K562 (cell line): ENCODE measurements around the gene WDR3. TPM values are rescaled to one million over a fixed set of nuclear protein-coding genes. Genes with fewer than 3 reads are reported as not detected.

Experiments
- ATAC-seq: fragments of 200-7000 bp; cut with Tn5 transposase; 3 replicates; pipeline ENCODE4 v1.9.1; 2020; ENCODE audit warnings: moderate library complexity
- BruUV-seq: library from RNA; stranded (reverse); fragments of 400-500 nt; replicated peaks from 2 replicates; lab custom pipeline; 2021; lab: Mats Ljungman, UMichigan
- CTCF ChIA-PET: fragments of 300-600 bp; formaldehyde crosslinking; extraction: SDS; loops from one replicate; lab custom pipeline; 2021; ENCODE audit warnings: low intra/inter-chr PET ratio; lab: Yijun Ruan, JAX
- POLR2A ChIA-PET: fragments of 300-600, 350-650 bp; sonication (Branson Sonifier 250); formaldehyde crosslinking; extraction: SDS; loops from one replicate; lab custom pipeline; 2021; ENCODE audit warnings: antibody characterized with exemption, inconsistent platforms; lab: Yijun Ruan, JAX
- DNase-seq, 4 experiments: peaks; one replicate each; pipeline versions ENCODE4 v3.0.0 to v3.0.0-alpha.2; 2011 to 2018; ENCODE audit warnings: low spot score in 3 of 4, mixed read lengths in 3 of 4; ENCODE audit errors: extremely low read depth in 1 of 4
- FAIRE-seq: peaks from 2 replicates; lab custom pipeline; 2011; peaks lifted over from hg19 to GRCh38; lab: Jason Lieb, UNC
- H2AFZ ChIP-seq: 2 replicates; pipeline ENCODE4 v1.6.0; 2011; ENCODE audit warnings: low read depth, low read length, control low read depth, inconsistent platforms
- H3K27ac ChIP-seq: fragments of 200-600 bp; 3 replicates; pipeline ENCODE4 v1.8.0; 2011; ENCODE audit warnings: low read depth, mild to moderate bottlenecking, control low read depth, inconsistent platforms, low read length, moderate library complexity, mixed read lengths; ENCODE audit errors: extremely low read depth
- H3K27me3 ChIP-seq, 2 experiments: fragments of 300-600 bp in 1 of 2; 2 replicates in 1 of 2; 3 replicates in 1 of 2; pipeline versions ENCODE4 v1.6.0 to v1.8.0; 2011; ENCODE audit warnings: inconsistent platforms in 2 of 2, low read length in 2 of 2, mild to moderate bottlenecking in 1 of 2, mixed read lengths in 1 of 2, moderate library complexity in 1 of 2; ENCODE audit not compliant: control insufficient read depth in 2 of 2, insufficient read depth in 2 of 2
- H3K36me3 ChIP-seq: fragments of 300-600 bp; 3 replicates; pipeline ENCODE4 v1.8.0; 2011; ENCODE audit warnings: mild to moderate bottlenecking, low read length, inconsistent platforms; ENCODE audit not compliant: control insufficient read depth, insufficient read depth
- H3K4me1 ChIP-seq, 2 experiments: fragments of 200-600 bp in 1 of 2; replicated peaks in 1 of 2; 2 replicates in 1 of 2; 3 replicates in 1 of 2; pipeline versions ENCODE4 v1.5.1 to v1.8.0; 2011; ENCODE audit warnings: inconsistent platforms in 2 of 2, low read length in 2 of 2, mild to moderate bottlenecking in 1 of 2, mixed read lengths in 1 of 2, moderate library complexity in 1 of 2; ENCODE audit not compliant: control insufficient read depth in 2 of 2, insufficient read depth in 2 of 2
- H3K4me2 ChIP-seq: 2 replicates; pipeline ENCODE4 v1.6.1; 2011; ENCODE audit warnings: low read length, control low read depth, inconsistent platforms, mixed read lengths; ENCODE audit not compliant: insufficient read depth
- H3K4me3 ChIP-seq: fragments of 200-600 bp; sonication (generic), shearing (Covaris generic); 2 replicates; pipeline ENCODE4 v1.5.1; 2016; ENCODE audit warnings: control low read depth, inconsistent platforms
- H3K79me2 ChIP-seq: fragments of 200-600 bp; 3 replicates; pipeline ENCODE4 v1.8.0; 2011; ENCODE audit warnings: low read length, inconsistent platforms; ENCODE audit not compliant: control insufficient read depth, insufficient read depth
- H3K9ac ChIP-seq, 2 experiments: 2 replicates each; pipeline versions ENCODE4 v1.6.0 to v1.6.1; 2011; ENCODE audit warnings: low read depth in 2 of 2, low read length in 2 of 2, control low read depth in 1 of 2, inconsistent platforms in 1 of 2, mild to moderate bottlenecking in 1 of 2, mixed read lengths in 1 of 2; ENCODE audit not compliant: insufficient read depth in 1 of 2
- H3K9me1 ChIP-seq: one replicate; pipeline ENCODE4 v1.6.0; 2011; ENCODE audit warnings: inconsistent platforms, mild to moderate bottlenecking, low read length, moderate library complexity; ENCODE audit not compliant: control insufficient read depth, insufficient read depth
- H3K9me3 ChIP-seq: replicated peaks from 2 replicates; pipeline ENCODE4 v1.5.1; 2011; ENCODE audit warnings: low read depth, low read length, inconsistent platforms; ENCODE audit not compliant: control insufficient read depth, insufficient read depth
- H4K20me1 ChIP-seq: replicated peaks from 2 replicates; pipeline ENCODE4 v1.6.1; 2011; ENCODE audit warnings: low read length, inconsistent platforms, mixed read lengths; ENCODE audit not compliant: control insufficient read depth, insufficient read depth
- FOXA3 ChIP-seq, 2 experiments: fragments of 450-650 bp in 1 of 2; sonication (generic) in 1 of 2; formaldehyde crosslinking; IDR thresholded peaks in 1 of 2; conservative IDR thresholded peaks in 1 of 2; 2 replicates each; pipeline versions ENCODE4 v1.4.0 to v1.8.0; 2020 to 2022; ENCODE audit warnings: mild to moderate bottlenecking in 2 of 2, missing genetic modification reagents in 1 of 2
- FOXJ3 ChIP-seq: sonication (generic); formaldehyde crosslinking; IDR thresholded peaks from 2 replicates; pipeline ENCODE4 v1.4.0; 2020; ENCODE audit warnings: mild to moderate bottlenecking, missing genetic modification reagents
- GATAD2A ChIP-seq: fragments of 450-650 bp; IDR thresholded peaks from 2 replicates; pipeline ENCODE4 v1.6.1; 2017
- HNRNPLL ChIP-seq: fragments of 200-400 bp; formaldehyde crosslinking; IDR thresholded peaks from 2 replicates; pipeline ENCODE4 v1.6.1; 2017; ENCODE audit warnings: low read length, low read depth, mild to moderate bottlenecking; ENCODE audit not compliant: poor library complexity, severe bottlenecking
- KDM4B ChIP-seq, 2 experiments: fragments of 450-650 bp in 1 of 2; sonication (generic) in 1 of 2; IDR thresholded peaks; 2 replicates each; pipeline ENCODE4 v1.6.1; 2016 to 2017; ENCODE audit warnings: borderline replicate concordance in 2 of 2, antibody characterized with exemption in 1 of 2, low read depth in 1 of 2, mild to moderate bottlenecking in 1 of 2
- LCOR ChIP-seq: sonication (generic); formaldehyde crosslinking; IDR thresholded peaks from 2 replicates; pipeline ENCODE4 v1.8.0; 2022; ENCODE audit warnings: mild to moderate bottlenecking, missing genetic modification reagents
- MCM3 ChIP-seq: fragments of 450-650 bp; IDR thresholded peaks from 2 replicates; pipeline ENCODE4 v1.6.1; 2016
- NCOA1 ChIP-seq: fragments of 450-650 bp; IDR thresholded peaks from 2 replicates; pipeline ENCODE4 v1.6.1; 2016; ENCODE audit warnings: low read depth
- NR1H2 ChIP-seq: sonication (generic); formaldehyde crosslinking; IDR thresholded peaks from 2 replicates; pipeline ENCODE4 v1.4.0; 2020; ENCODE audit warnings: mild to moderate bottlenecking, missing genetic modification reagents
- PHF20 ChIP-seq: fragments of 450-650 bp; IDR thresholded peaks from 2 replicates; pipeline ENCODE4 v1.6.1; 2018; ENCODE audit not compliant: partially characterized antibody
- PRPF4 ChIP-seq: fragments of 200-400 bp; formaldehyde crosslinking; IDR thresholded peaks from one replicate; pipeline ENCODE4 v1.6.1; 2017; ENCODE audit warnings: low read length, low read depth, mild to moderate bottlenecking; ENCODE audit not compliant: insufficient read depth, poor library complexity, severe bottlenecking
- SMAD2 ChIP-seq: fragments of 150-350 bp; IDR thresholded peaks from 2 replicates; pipeline ENCODE4 v1.6.1; 2014; ENCODE audit warnings: low read depth, mild to moderate bottlenecking, low read length
- SUPT5H ChIP-seq: fragments of 450-650 bp; IDR thresholded peaks from 2 replicates; pipeline ENCODE4 v1.6.1; 2016
- TAF1 ChIP-seq: IDR thresholded peaks from 2 replicates; pipeline ENCODE4 v1.6.1; 2011; ENCODE audit warnings: mild to moderate bottlenecking, low read length, moderate library complexity; ENCODE audit not compliant: insufficient read depth, control insufficient read depth, severe bottlenecking; ENCODE audit errors: extremely low read depth
- TAF9B ChIP-seq: fragments of 450-650 bp; IDR thresholded peaks from 2 replicates; pipeline ENCODE4 v1.6.1; 2018; ENCODE audit warnings: mild to moderate bottlenecking; ENCODE audit not compliant: partially characterized antibody
- ZNF586 ChIP-seq: fragments of 450-650 bp; formaldehyde crosslinking; conservative IDR thresholded peaks from 2 replicates; pipeline ENCODE4 v1.4.0; 2020; ENCODE audit warnings: mild to moderate bottlenecking, moderate library complexity
- in situ Hi-C: fragments of 300-500 bp; cut with MboI; formaldehyde crosslinking; loops from 4 replicates; pipeline ENCODE4 v1.15.0; 2018; ENCODE audit warnings: inconsistent platforms, mixed read lengths
- intact Hi-C: fragments of 100-400 bp; cut with micrococcal nuclease; formaldehyde crosslinking; loops from 2 replicates; pipeline ENCODE4 v1.14.2; 2022
- polyA plus RNA-seq, 8 experiments: library from polyadenylated mRNA; depleted of rRNA in 4 of 8; stranded (reverse) in 5 of 8; unstranded in 3 of 8; fragments of >200 nt; fragmentation: Nextera tagmentation in 2 of 8; fragmentation: Illumina TruSeq in 1 of 8; extraction: Ambion mirVana in 2 of 8; extraction: Trizol in 1 of 8; gene quantifications; 2 replicates each; pipeline versions ENCODE4 v1.2.1 to v1.2.3, GENCODE V29; 2011 to 2014; ENCODE audit warnings: inconsistent platforms in 1 of 8, missing spikeins in 1 of 8
- total RNA-seq, 7 experiments: library from RNA; depleted of rRNA in 6 of 7; stranded (reverse); fragments of >200 nt in 6 of 7; fragmentation: Illumina TruSeq in 2 of 7; extraction: Trizol in 2 of 7; gene quantifications; 2 replicates each; pipeline versions ENCODE4 v1.2.1 to v1.2.3, GENCODE V29; 2011 to 2021; ENCODE audit warnings: low replicate concordance in 1 of 7
- TF ChIP-seq, protein P1 (sequence below): fragments of 450-650 bp; formaldehyde crosslinking; IDR thresholded peaks from 2 replicates; pipeline ENCODE4 v1.4.0; 2022; ENCODE audit warnings: missing genetic modification characterization
- TF ChIP-seq, protein P2 (sequence below): fragments of 250-450 bp; sonication (Bioruptor Pico); IDR thresholded peaks from 2 replicates; pipeline ENCODE4 v1.9.0; 2021; ENCODE audit warnings: mild to moderate bottlenecking

Gene WDR3
- total and polyA plus RNA-seq, 9 of the 15 experiments (the other 6 are each of a cell fraction or from before 2014, with no cell fraction given), result 40.6 to 122 (median 76.5) TPM

DNA sequence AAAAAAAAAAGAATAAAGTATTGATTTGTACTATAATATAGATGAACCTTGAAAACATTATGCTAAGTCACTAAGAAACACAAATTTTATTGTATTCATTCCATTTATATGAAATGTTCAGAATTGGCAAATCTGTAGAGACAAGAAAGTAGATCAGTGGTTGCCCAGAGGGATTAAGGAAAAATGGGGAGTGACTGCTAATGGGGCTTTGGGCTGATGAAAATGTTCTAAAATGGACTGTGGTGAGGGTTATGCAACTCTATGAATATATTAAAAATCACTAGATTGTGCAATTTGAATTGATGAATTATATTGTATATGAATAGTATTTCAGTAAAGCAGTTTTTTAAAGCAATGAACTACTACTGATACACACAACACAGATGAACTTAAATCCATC lies 10.2 kb upstream of the WDR3 start:
- Histone ChIP-seq H2AFZ (no peak overlapping the region), H3K79me2 (no peaks in the 10 kb centered on the region), H3K4me3 (no peak overlapping the region), H3K36me3 (peaks cover 28% of the 10 kb centered on the region), H3K9ac (no peak overlapping the region), H3K27ac (no peak overlapping the region), H3K4me1 (no peaks in the 10 kb centered on the region), H4K20me1 (no peaks in the 10 kb centered on the region), H3K9me3 (no peaks in the 10 kb centered on the region), H3K27me3 (no peaks in the 10 kb centered on the region)
- BruUV-seq, result no TSS peak
- ATAC-seq (no peak), DNase-seq (no peak)
- POLR2A ChIA-PET, result interaction anchor here (1.2 kb wide), 1 partner anchor 10 kb away, joined by 3 read pairs; the partner anchor contains the start of genes GDAP2 and WDR3
- TF ChIP-seq TAF9B, result no peak
- no peak for TF ChIP-seq FOXA3 (CRISPR knock-in tag; conservative IDR thresholded peaks at IDR 0.05 in 1 of 2, IDR thresholded peaks at IDR 0.05 in 1 of 2)
- TF ChIP-seq NCOA1, result no peak
- TF ChIP-seq GATAD2A, result no peak
- TF ChIP-seq, protein P1, sequence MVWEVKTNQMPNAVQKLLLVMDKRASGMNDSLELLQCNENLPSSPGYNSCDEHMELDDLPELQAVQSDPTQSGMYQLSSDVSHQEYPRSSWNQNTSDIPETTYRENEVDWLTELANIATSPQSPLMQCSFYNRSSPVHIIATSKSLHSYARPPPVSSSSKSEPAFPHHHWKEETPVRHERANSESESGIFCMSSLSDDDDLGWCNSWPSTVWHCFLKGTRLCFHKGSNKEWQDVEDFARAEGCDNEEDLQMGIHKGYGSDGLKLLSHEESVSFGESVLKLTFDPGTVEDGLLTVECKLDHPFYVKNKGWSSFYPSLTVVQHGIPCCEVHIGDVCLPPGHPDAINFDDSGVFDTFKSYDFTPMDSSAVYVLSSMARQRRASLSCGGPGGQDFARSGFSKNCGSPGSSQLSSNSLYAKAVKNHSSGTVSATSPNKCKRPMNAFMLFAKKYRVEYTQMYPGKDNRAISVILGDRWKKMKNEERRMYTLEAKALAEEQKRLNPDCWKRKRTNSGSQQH (CRISPR knock-in tag), result no peak
- no peak for TF ChIP-seq MCM3
- TF ChIP-seq, protein P2, sequence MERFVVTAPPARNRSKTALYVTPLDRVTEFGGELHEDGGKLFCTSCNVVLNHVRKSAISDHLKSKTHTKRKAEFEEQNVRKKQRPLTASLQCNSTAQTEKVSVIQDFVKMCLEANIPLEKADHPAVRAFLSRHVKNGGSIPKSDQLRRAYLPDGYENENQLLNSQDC, result no peak
- TF ChIP-seq SMAD2, result no peak
- TF ChIP-seq PRPF4, result no peak
- TF ChIP-seq KDM4B (IDR thresholded peaks at IDR 0.05; ENCODE audit: borderline replicate concordance in 2 of 2, low read depth in 1 of 2), result no peak
- TF ChIP-seq PHF20, result no peak
- TF ChIP-seq SUPT5H, result no peak
- TF ChIP-seq ZNF586 (CRISPR knock-in tag), result no peak
- TF ChIP-seq LCOR (CRISPR knock-in tag), result no peak
- TF ChIP-seq FOXJ3 (CRISPR knock-in tag), result no peak
- TF ChIP-seq TAF1, result no peak
- no peak for TF ChIP-seq NR1H2
- no peak for TF ChIP-seq HNRNPLL
- TF ChIP-seq, all 486 proteins: peak for 0
- in situ Hi-C loops, result no loop called here
- intact Hi-C loops, result no loop called here
- no peak overlapping the region for H3K4me2 ChIP-seq
- H3K9me1 ChIP-seq, result no peaks in the 10 kb centered on the region
- CTCF ChIA-PET, result interaction anchor here (0.7 kb wide), 1 partner anchor 406 kb away, joined by 5 read pairs; no protein-coding TSS in a partner anchor
- no peak for FAIRE-seq
